Measurements from ENCODE around the gene CARD11. TPM values are rescaled to one million over a fixed set of nuclear protein-coding genes. Genes with fewer than 3 reads are reported as not detected.

Gene CARD11
- polyA plus RNA-seq, 1 donor = 4.8 TPM

DNA sequence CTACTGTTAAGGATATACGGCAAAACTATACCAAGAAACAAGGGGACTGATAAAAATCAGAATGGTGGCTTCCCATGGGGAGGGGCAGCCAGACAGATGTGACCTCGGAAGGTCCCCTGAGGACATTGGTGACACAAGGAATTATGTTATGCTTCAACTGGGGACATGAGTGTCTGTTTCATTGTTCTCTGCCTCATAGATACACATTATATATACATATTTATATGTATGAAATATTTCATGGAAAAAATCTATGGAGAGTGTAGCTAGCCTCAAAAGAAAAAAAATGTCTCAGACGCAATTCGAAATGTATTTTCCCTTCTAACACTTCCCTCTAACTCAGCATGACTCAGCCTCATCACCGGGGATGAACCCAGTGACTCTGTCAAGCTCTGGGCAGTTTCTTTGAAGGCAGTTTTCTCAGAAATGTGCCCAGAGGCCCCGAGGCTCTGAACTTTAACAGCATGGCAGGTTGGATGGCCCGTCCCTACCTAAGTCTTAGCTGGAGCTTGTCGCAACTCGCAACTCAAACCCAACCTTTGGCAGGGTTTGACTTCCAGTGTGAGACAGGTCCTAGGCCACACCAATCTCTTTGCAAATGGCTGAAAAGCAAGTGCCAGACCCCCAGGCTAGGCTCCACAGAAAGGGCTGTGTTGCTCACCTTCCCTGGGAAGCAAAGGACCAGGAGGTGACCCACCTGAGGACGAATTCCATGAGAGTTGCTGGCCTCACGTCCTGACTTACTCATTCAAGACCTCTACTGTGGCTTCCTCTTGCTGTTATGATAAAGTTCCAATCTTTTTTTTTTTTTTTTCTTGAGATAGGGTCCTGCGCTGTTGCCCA is 86.9 kb downstream of the CARD11 start:
- no CpG with 5 or more reads among the region's 12 CpGs for WGBS (ENCODE audit: insufficient coverage, low lambda C conversion rate)
- H3K4me3 ChIP-seq (ENCODE audit: low read length) = no peak overlapping the region
- no peaks in the 10 kb centered on the region for H3K9me3 ChIP-seq (ENCODE audit: control insufficient read depth, low read depth, low read length)
- no peaks in the 10 kb centered on the region for H3K27me3 ChIP-seq (ENCODE audit: control insufficient read depth, insufficient read depth, low read length)
- no peaks in the 10 kb centered on the region for H3K36me3 ChIP-seq (ENCODE audit: control insufficient read depth, insufficient read depth, low read length)
- no peaks in the 10 kb centered on the region for H3K4me1 ChIP-seq (ENCODE audit: control insufficient read depth, insufficient read depth, low read length)
- DNase-seq = no peak
- H3K27ac ChIP-seq (ENCODE audit: low read length) = no peak overlapping the region

DNA sequence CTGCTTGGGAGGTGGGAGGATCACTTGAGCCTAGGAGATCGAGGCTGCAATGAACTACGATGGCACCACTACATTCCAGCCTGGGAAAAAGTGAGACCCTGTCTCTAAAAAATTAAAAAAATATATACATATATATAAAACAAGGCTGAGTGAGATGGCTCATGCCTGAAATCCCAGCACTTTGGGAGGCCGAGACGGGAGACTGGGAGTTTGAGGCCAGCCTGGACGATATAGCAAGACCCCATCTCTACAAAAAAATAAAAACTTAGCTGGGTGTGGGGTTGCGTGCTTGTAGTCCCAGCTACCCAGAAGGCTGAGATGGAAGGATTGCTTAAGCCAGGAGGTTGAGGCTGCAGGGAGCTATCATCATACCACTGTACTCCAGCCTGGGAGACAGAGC is 87.6 kb downstream of the CARD11 start:
- DNase-seq = no peak
- Histone ChIP-seq H3K27ac (ENCODE audit: low read length) (no peak overlapping the region), H3K27me3 (ENCODE audit: control insufficient read depth, insufficient read depth, low read length) (no peaks in the 10 kb centered on the region), H3K4me3 (ENCODE audit: low read length) (no peak overlapping the region), H3K36me3 (ENCODE audit: control insufficient read depth, insufficient read depth, low read length) (no peaks in the 10 kb centered on the region), H3K4me1 (ENCODE audit: control insufficient read depth, insufficient read depth, low read length) (no peaks in the 10 kb centered on the region), H3K9me3 (ENCODE audit: control insufficient read depth, low read depth, low read length) (no peaks in the 10 kb centered on the region)
- no CpG with 5 or more reads among the region's 6 CpGs for WGBS (ENCODE audit: insufficient coverage, low lambda C conversion rate)

DNA sequence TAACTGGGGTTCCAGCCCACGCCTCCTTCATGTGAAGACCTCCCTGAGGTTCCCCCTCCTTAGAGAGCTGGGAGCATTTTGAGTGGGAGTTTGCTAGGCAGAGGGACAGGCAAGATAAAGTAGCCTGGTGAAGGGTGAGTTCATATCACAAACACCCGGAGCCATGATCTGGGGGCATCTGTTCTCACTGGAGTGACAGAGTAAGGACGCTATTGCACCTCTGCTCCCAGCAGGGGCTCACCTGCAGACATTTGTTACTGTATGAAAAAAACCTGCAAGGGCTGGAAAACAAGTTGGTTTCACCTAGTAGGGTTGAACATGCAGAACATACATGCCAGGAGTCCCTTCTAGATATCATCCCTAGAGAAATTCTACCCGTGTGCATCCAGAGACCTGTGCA is 88.4 kb downstream of the CARD11 start:
- Histone ChIP-seq H3K4me3 (ENCODE audit: low read length) (no peak overlapping the region), H3K27ac (ENCODE audit: low read length) (no peak overlapping the region), H3K27me3 (ENCODE audit: control insufficient read depth, insufficient read depth, low read length) (no peaks in the 10 kb centered on the region), H3K4me1 (ENCODE audit: control insufficient read depth, insufficient read depth, low read length) (no peaks in the 10 kb centered on the region), H3K36me3 (ENCODE audit: control insufficient read depth, insufficient read depth, low read length) (no peaks in the 10 kb centered on the region), H3K9me3 (ENCODE audit: control insufficient read depth, low read depth, low read length) (peaks cover under 1% of the 10 kb centered on the region)
- no peak for DNase-seq
- WGBS (ENCODE audit: insufficient coverage, low lambda C conversion rate) = no CpG with 5 or more reads among the region's 4 CpGs

DNA sequence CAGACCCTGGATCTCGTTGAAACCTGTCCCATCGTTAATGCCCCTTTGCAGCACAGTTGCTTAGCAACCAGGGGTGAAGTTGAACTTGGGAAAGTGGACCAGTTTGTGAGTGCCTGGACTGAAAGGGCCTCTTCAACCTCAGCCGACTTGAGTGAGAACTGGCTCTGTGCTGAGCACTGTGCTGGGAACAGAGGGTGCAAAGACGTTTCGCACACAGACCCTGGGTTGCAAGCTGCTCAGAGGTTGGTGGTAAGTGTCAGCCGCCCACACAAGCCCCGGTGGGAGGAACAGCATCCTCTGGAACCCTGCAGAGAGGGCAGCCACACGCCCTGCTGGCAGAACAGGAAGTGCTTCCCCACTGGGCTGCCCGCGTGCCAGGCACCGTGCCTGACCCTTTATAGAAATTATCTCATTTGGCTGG is 89.2 kb downstream of the CARD11 start:
- Histone ChIP-seq H3K9me3 (ENCODE audit: control insufficient read depth, low read depth, low read length) (peaks cover 3% of the 10 kb centered on the region), H3K4me3 (ENCODE audit: low read length) (no peak overlapping the region), H3K36me3 (ENCODE audit: control insufficient read depth, insufficient read depth, low read length) (no peaks in the 10 kb centered on the region), H3K27ac (ENCODE audit: low read length) (no peak overlapping the region), H3K27me3 (ENCODE audit: control insufficient read depth, insufficient read depth, low read length) (no peaks in the 10 kb centered on the region), H3K4me1 (ENCODE audit: control insufficient read depth, insufficient read depth, low read length) (no peaks in the 10 kb centered on the region)
- no CpG with 5 or more reads among the region's 11 CpGs for WGBS (ENCODE audit: insufficient coverage, low lambda C conversion rate)
- no peak for DNase-seq

DNA sequence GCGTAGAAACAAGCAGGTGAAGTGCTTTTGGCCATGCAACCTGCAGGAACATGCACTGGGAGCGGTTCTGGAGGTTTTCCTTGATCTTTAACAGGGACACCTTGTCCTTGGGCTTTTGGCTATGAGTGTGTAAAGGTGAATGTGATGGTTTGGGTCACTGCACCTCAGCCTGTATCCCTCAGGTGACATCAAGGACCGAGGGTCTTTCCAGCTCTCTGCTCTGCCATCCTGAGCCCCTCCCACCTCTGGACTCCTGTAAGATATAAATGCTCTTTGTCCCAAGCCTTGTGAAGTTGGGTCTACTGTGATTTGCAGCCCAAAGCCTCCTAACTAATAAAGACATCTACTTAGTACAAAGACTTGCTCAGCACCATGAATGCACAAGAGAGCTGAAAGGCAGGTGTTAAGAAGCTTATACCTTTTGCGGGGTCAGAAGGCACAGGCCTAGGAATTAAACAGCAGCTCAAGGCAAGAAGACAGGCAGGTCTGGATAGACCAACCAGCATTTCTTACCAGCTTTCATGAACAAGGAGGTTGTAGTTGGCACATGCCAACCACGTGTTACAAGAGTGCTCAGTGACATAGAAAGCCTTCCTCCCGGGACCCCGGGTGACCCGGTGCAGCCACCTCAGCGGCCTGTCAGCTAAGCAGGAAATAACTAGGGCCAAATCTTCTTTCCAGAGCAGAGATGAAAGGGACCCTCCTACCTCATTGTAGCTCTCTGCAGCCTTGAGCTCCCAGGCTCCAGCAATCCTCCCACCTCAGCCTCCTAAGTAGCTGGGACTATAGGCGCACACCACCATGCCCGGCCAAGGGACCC is 89.9 kb downstream of the CARD11 start:
- no peaks in the 10 kb centered on the region for H3K27me3 ChIP-seq (ENCODE audit: control insufficient read depth, insufficient read depth, low read length)
- no peak overlapping the region for H3K27ac ChIP-seq (ENCODE audit: low read length)
- H3K4me3 ChIP-seq (ENCODE audit: low read length) = no peak overlapping the region
- H3K9me3 ChIP-seq (ENCODE audit: control insufficient read depth, low read depth, low read length) = peaks cover 3% of the 10 kb centered on the region
- WGBS (ENCODE audit: insufficient coverage, low lambda C conversion rate) = no CpG with 5 or more reads among the region's 11 CpGs
- H3K36me3 ChIP-seq (ENCODE audit: control insufficient read depth, insufficient read depth, low read length) = no peaks in the 10 kb centered on the region
- H3K4me1 ChIP-seq (ENCODE audit: control insufficient read depth, insufficient read depth, low read length) = no peaks in the 10 kb centered on the region
- DNase-seq = no peak

DNA sequence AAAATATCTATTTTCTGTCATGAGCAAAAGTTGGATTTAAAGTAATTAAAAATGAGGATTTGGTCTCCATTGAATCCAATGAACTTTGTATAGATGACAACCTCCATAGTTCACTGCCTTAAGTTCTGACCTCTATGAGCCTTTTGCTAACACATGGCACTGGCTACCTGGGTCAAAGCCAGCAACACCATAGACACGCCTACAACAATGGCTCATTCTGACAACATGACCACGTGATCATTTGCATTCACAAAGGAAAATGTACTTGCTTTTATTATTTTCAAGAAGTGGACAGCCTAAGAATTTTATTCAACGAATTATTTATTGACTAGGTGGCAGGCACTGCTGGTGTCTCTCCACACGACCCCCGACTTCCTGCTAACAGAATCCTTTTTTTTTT is 90.6 kb downstream of the CARD11 start:
- DNase-seq = no peak
- Histone ChIP-seq H3K9me3 (ENCODE audit: control insufficient read depth, low read depth, low read length) (peaks cover 3% of the 10 kb centered on the region), H3K4me1 (ENCODE audit: control insufficient read depth, insufficient read depth, low read length) (no peaks in the 10 kb centered on the region), H3K27ac (ENCODE audit: low read length) (no peak overlapping the region), H3K27me3 (ENCODE audit: control insufficient read depth, insufficient read depth, low read length) (no peaks in the 10 kb centered on the region), H3K4me3 (ENCODE audit: low read length) (no peak overlapping the region), H3K36me3 (ENCODE audit: control insufficient read depth, insufficient read depth, low read length) (no peaks in the 10 kb centered on the region)
- WGBS (ENCODE audit: insufficient coverage, low lambda C conversion rate) = 100% methylated on average over 1 of the region's 5 CpGs

DNA sequence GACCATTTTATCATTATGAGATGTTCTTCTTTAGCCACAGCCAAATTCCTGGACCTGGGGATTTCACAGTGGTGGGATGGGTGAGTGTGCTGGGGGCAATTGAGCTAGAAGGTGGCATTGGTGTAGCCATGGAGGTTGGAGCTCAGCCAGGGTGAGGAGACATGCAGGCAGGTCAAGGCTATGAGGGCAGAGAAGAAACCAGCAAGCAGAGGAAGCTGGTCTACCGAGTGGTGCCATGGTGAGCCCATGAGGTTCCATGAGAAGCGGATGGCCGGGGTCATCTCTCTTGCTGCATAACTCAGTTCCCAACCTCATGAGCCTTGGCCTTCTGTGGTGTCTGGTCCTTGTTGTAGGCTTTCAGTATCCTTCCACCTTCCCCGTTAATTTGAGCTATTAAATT is 91.4 kb downstream of the CARD11 start:
- Histone ChIP-seq H3K27me3 (ENCODE audit: control insufficient read depth, insufficient read depth, low read length) (no peaks in the 10 kb centered on the region), H3K36me3 (ENCODE audit: control insufficient read depth, insufficient read depth, low read length) (no peaks in the 10 kb centered on the region), H3K4me1 (ENCODE audit: control insufficient read depth, insufficient read depth, low read length) (no peaks in the 10 kb centered on the region), H3K9me3 (ENCODE audit: control insufficient read depth, low read depth, low read length) (peaks cover 3% of the 10 kb centered on the region), H3K4me3 (ENCODE audit: low read length) (no peak overlapping the region), H3K27ac (ENCODE audit: low read length) (no peak overlapping the region)
- WGBS (ENCODE audit: insufficient coverage, low lambda C conversion rate) = 94% methylated on average over 3 of the region's 4 CpGs
- no peak for DNase-seq

DNA sequence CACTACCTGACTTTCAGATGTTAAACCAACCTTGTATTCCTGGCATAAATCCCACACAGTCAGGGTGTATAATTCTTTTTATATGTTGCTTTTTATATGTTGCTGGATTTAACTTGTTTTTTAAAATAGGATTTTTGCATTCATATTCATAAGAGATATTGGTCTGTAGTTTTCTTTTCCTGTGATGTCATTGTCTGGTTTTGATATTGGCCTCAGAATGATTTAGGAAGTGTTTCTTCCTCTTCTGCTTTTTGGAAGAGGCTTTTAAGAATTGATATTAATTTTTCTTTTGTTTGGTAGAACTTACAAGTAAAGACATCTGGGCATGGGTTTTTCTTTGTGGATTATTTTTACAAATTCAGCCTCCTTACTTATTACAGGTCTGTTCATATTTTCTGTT is 93.1 kb downstream of the CARD11 start:
- Histone ChIP-seq H3K27me3 (ENCODE audit: control insufficient read depth, insufficient read depth, low read length) (no peaks in the 10 kb centered on the region), H3K4me1 (ENCODE audit: control insufficient read depth, insufficient read depth, low read length) (no peaks in the 10 kb centered on the region), H3K27ac (ENCODE audit: low read length) (no peak overlapping the region), H3K9me3 (ENCODE audit: control insufficient read depth, low read depth, low read length) (peaks cover 3% of the 10 kb centered on the region), H3K36me3 (ENCODE audit: control insufficient read depth, insufficient read depth, low read length) (no peaks in the 10 kb centered on the region), H3K4me3 (ENCODE audit: low read length) (no peak overlapping the region)
- DNase-seq = no peak

DNA sequence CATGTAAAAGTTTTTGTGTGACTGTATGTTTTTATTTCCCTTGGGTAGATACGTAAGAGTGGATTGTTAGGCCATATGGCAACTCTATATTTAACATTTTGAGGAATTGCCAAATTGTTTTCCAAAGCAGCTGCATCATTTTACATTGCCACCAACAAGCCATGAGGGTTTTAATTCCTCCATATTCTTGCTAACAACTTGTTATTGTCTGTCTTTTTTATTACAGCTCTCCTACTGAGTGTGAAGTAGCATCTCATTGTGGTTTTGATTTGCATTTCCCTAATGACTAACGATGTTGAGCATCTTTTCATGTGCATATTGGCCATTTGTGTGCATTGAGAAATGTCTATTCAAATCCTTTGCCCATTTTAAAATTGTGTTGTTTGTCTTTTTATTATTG is 94.9 kb downstream of the CARD11 start:
- no peaks in the 10 kb centered on the region for H3K36me3 ChIP-seq (ENCODE audit: control insufficient read depth, insufficient read depth, low read length)
- no peaks in the 10 kb centered on the region for H3K27me3 ChIP-seq (ENCODE audit: control insufficient read depth, insufficient read depth, low read length)
- H3K9me3 ChIP-seq (ENCODE audit: control insufficient read depth, low read depth, low read length) = peaks cover 3% of the 10 kb centered on the region
- no peaks in the 10 kb centered on the region for H3K4me1 ChIP-seq (ENCODE audit: control insufficient read depth, insufficient read depth, low read length)
- WGBS (ENCODE audit: insufficient coverage, low lambda C conversion rate) = 64% methylated on average over 2 of the region's 2 CpGs
- DNase-seq = no peak
- H3K4me3 ChIP-seq (ENCODE audit: low read length) = no peak overlapping the region
- no peak overlapping the region for H3K27ac ChIP-seq (ENCODE audit: low read length)

DNA sequence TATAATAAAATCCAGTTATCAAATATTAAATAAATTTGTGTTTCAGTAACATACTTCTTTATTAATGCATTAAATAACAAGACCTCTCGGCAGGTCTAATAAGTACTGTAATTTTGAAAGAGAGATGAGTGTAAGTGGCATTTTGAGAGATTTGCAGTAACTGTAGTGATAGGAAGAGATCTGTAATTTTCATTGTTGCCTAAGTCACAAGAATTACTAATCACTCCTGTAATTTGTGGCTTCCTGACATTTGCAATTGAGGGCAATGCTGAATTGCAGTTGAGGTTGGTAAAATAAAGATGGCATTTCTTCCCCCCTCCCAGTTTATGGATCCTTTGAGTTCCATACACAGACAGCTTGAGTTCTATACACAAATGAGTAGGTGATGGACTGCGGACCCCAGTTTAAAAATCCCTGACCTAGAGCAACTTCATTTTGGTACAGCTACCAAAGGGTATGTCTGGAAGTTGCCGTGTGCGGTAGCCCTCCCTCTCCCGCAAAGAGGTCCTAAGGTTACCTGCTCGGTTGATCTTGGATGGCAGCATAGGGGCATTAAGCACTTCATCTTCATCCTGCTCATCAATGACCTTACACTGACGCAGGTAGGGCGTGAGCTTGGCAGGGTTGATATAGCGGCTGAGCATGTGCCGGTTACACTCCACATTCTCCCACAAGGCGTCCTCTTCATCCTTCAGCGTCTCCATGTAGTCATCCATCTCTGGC is 96.4 kb downstream of the CARD11 start:
- H3K27me3 ChIP-seq (ENCODE audit: control insufficient read depth, insufficient read depth, low read length) = no peaks in the 10 kb centered on the region
- no peak overlapping the region for H3K27ac ChIP-seq (ENCODE audit: low read length)
- H3K4me3 ChIP-seq (ENCODE audit: low read length) = no peak overlapping the region
- WGBS (ENCODE audit: insufficient coverage, low lambda C conversion rate) = 100% methylated on average over 1 of the region's 12 CpGs
- H3K4me1 ChIP-seq (ENCODE audit: control insufficient read depth, insufficient read depth, low read length) = no peaks in the 10 kb centered on the region
- H3K36me3 ChIP-seq (ENCODE audit: control insufficient read depth, insufficient read depth, low read length) = no peaks in the 10 kb centered on the region
- H3K9me3 ChIP-seq (ENCODE audit: control insufficient read depth, low read depth, low read length) = peaks cover 3% of the 10 kb centered on the region
- DNase-seq = no peak
